ENCODE data around the gene CRYBG1.
A peak's percentile ranks its signal among the peaks of the same experiment; 100 is the strongest.

The CRYBG1 gene

DNA sequence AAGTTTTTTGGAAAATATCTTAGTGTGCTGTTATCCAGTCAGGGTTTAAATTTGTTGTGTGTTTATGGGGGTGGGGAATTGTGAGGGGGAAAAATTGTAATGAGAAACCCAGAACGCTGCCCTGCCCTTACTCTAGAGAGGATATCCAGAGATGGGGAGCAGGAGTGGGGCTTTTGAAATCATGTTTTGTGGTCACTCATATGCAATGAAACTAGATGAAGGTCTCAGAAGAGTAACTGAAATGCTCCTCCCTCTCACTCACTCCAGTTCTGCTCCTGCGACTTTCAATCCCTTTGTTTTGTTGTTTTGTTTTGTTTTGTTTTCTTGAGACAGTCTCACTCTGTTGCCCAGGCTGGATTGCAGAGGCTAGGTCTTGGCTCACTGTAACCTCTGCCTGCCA is 100.0 kb downstream of the CRYBG1 start:
- no peak for DNase-seq

DNA sequence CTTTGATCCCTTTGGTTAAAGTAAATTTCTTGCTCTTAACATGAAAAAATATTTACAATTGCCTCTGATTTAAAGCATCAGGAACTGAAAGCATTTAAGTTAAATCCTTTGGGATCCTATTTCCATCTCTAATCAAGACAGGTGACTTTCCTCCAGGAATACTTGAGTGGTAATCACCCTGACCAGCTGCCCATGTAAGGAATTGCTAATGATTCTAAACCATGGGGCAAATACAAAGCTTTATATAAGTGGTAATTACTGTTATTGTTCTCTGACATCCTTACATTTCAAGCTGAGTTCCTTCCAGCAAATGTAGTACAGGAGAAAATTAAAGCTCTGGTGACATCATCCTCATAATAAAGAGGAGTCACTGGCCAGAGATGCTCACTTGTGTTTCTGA is 100.6 kb downstream of the CRYBG1 start:
- no peak for DNase-seq

DNA sequence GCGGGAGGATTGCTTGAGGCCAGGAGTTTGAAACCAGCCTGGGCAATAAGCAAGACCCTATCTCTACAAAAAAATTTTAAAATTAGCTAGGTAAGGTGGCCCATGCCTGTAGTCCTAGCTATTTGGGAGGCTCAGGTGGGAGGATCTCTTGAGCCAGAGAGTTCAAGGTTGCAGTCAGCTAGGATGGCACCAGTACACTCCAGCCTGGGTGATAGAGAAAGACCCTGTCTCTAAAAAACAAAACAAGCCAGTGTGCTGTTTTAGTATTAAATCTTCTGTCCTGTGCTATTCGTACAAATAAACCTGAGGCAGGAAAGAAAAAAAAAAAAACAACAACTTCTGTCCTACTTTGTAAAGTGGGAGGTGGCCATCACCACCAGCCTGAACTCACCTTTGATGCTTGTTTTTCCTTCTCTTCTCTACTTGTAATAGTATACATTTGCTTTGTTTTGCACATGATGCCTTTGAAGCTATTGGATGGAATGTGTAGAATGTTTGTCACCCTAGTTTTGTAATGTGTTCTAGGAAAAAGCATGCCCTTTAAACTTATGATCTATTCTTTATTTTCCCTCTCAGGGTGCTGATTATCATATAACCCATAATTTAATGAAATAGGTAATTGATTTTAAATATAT is 102.5 kb downstream of the CRYBG1 start:
- DNase-seq: no peak

DNA sequence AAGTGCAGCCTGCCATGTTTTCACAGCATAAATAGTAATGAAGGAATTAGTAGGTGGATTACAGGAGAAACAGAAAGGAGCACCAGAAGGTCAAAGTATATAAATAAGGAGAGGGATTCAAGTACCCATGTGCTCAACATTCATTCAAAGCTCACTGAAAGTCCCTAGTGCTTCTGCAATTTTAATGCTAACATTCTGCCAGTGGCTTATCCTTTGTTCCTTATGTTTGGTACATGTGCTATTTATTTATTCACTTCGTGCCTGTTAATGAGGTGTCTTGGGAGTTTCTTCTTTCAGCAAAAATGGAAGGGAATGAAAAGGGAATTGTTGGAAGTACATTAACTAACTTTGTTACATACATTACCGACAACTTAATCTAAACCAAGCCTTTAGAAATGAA is 105.7 kb downstream of the CRYBG1 start:
- no peak for DNase-seq

DNA sequence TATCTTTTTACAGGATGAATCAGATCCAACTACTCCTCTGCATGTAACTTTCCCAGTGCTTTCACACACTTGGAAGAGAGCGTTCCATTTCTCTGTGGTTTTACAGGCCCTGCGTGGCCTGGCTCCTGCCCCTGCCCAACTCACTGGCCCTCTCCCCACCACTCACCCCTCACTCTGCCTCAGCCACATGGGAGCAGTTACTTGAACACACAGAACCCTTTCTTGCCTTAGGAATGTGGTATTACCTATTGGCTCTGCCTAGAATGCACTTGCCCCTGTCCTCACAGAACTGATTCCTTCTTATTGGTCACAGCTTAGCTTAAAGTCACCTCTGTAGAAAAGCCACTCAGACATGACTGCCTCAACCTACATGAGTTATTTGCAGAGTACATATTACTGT is 108.4 kb downstream of the CRYBG1 start:
- no peak for DNase-seq

DNA sequence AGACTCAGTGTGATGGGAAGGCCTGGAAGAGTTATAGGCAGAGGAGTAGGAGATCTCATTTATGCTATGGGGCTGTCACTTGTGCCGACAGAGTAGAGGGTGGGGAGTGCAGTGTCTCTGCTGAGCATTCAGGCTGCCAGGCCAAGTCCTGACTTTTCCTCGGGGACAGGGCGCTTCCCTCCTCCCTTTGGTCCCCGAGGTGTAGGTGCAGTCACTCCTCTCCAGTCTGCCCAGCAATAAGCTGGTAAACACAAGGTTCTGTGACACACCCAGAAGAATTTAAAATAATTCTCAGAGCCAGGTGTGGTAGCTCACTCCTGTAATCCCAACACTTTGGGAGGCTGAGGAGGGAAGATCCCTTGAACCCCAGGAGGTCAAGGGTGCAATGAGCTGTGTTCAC is 109.4 kb downstream of the CRYBG1 start:
- no peak for DNase-seq

DNA sequence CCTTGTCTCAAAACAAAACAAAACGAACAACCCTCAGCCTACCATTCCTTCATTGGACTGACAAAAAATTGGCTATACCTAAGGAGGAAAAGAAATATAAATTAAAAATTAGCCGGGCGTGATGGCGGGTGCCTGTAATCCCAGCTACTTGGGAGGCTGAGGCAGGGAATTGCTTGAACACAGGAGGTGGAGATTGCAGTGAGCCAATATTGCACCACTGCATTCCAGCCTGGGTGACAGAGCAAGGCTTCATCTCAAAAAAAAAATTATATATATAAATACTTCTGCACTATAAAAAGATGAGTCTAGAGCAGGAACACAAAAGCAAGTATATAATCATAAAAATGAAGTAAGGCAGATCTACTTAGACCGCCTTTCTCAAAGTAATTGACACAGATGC is 109.8 kb downstream of the CRYBG1 start:
- peak; percentile 49 for DNase-seq

DNA sequence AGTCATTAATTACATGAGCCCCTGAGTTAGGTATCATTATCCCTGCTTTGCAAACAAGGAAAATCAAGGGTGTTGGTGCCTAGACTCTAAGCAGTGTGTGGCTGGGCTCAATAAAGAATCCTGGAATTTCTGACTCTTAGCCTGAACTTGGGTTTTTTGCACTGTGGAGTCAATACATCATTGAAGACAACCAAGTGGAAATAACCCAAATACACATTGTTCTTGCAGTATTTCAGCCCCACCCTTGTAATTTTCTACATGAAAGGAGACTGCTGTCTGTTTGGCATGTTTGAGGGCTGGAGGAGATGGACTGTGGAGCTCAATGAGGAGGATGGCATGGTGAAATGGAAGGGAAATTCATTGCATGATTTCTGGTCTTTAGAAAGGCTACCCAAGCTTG is 110.3 kb downstream of the CRYBG1 start:
- no peak for DNase-seq

DNA sequence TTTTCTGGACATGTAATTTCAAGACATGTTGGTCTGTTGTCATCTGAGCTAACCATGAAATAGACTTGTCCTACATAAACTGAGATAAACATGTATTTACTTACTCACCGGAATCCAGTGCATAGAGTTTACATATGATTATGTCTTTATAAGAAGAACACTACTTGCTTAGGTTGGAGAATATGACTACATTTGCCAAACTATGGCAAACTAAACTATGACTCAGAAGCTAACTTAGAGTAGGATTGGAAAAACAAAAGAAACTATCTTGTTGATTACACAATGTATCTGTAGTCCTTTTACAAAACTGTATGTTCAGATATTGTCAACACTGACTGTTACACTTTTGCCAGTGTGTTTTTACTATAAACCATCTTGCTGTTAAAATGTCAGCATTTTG is 113.3 kb downstream of the CRYBG1 start:
- DNase-seq: peak; percentile 55

DNA sequence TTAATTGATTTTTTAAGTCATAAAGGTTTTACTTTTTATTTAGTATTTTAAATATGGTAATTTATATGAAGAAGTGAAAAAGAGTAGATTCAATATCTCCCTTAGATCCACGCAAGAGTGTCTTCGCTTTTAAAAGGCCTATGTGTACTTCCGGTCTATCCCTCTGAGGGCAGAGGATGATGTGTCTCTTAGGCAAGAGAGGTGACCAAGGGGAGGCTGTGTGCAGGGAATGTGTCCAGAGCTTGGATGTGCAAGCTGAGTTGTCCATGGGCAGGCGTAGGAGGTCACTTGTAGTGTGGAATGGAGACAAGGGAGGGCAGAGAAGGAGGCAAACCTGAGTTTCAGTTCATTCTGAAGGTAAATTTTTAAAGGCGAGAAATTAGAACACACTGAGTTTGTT is 113.9 kb downstream of the CRYBG1 start:
- DNase-seq: no peak

DNA sequence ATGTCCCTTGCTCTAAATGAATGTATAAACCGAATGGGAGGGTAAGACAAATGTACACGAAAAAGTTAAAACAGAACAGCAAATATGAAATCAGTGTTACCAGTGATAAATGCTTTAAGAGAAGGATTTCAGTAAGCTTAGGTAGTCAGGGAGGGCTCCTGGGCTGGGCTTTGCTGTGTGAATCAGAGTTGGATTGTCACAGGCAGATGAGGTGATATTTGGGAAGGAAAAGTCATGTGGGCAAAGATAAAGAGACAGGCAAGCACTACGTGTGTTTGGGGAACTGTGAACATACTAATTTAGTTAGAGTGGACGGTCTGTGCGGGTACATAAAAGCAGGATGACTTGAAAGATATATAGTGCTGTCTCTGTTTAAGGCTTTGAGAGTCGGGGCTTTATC is 114.8 kb downstream of the CRYBG1 start:
- no peak for DNase-seq

DNA sequence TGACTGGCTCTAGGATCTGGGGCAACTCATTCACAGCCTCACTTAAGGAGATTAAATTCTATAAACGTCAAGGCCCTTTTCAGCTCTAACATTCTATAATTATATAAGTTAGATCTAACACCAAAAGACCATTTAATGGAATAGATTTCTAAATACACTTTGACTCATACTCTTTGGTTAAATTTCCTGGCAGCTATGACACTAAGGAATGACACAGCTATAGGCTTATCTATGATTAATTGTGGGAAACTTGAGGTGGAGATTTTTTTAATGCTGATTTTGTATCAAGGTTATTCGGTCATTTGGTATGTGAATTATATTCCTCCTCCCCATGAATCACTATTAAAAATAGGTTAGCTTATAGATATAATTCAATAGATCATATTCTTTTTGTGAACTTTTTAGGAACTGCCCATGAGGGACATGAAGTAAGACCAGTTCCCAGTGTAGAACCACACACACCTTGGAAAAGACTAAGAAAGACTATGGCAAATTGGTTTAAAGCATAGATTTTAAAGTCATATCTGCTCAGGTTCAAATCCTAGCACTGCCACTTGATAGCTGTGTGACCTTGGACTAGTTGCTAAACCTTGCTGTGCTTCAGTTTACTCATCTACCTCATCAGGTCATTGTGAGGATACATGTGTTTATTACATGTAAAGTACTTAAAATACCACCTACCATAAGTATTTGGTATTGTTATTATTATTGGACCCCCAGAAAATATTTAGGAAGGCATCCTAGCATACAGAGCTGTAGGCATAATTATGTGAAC is 116.0 kb downstream of the CRYBG1 start:
- peak; percentile 71 for DNase-seq

DNA sequence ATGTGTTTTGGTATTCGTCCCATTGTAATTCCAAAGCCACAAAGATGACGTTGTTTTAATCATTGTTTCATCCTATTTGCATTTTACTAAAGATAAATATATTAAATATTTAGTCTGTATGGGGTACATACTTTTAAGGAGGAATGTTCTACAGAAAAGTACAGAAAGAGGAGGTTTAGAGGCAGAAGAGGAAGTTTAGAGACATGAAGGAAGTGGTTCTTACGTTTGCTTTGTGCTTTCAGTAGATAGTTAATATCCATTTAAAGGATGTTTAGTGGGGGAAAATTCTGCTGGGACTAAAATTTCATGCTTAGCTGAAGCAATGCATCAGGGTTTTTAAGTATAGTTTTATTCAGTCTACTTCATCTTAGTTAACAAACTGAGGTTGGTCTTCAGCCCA is 116.6 kb downstream of the CRYBG1 start:
- peak; percentile 9 for DNase-seq

DNA sequence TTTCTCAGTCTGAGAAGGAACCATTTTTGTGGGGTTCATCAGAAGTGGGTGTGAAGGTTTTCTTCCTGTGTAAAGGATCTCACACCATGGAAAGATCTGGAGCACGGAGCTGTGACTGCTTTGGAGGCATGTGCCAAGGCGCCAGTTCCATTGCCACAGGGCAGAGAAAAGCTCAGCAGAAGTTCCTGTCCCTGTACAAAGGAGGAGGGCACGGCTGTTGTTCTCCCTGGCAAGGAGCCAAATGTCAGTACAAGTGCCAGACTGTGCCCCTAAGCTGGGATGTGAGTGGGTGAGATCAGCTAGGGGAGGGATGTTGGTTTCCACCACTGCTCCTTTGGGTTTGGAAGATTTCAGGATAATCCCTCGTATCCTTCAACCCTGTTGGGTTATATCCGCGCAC is 117.3 kb downstream of the CRYBG1 start:
- DNase-seq: no peak

DNA sequence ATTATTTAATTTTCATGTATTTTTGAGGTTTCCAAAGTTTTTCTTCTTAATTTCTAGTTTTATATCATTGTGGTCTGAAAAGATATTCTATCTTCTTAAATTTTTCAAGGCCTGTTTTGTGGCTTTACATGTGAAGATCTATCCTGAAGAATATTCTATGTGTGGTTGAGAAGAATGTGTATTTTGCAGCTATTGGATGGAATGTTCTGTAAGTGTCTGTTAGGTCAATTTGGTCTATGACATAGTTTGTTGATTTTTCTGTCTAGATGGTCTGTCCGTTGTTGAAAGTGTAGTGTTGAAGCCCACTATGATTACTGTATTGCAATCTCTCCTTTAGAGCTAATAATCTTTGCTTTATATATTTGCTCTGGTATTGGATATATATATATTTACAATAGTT is 125.7 kb downstream of the CRYBG1 start:
- DNase-seq: no peak

DNA sequence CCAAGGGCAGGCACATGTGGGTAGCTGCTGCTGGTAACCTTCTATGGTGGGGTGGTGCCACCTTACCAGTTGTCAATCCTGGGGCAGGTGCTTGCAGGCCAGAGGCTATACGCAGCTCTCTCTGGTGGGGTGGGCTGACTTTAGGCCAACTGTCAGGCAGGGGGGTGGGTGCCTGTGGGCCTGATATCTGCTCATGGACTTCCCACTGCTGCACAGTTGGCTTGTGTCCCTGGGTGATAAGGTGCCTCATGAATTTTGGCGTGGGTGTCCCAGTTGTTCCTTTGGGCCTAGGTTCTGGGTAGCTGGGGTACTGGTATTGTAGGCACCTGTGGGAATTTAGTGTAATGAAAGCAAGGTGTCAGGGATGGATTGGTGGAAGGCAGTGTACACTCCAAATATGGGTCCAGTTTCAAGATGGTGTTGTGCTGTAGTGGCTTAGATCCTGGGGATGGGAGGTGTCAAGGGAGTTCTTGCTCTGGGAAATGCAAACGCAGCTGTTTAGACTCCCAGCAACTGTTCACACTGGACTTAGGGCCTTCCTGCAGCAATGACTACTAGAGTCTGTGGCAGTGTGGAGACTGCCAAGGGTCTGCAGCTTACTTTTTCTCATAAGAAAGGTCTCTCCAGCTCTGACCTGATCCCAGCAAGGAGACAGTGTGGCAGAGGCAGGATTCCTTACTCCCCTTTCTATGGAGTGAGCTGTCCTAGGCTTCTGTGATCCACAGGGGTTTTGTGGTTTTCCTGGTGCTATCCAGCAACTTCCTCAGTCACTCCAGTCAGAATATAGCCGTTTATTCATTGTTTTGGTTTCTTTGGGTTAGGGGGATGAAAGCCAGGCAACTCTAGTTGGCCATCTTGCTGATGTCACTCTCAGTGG is 128.2 kb downstream of the CRYBG1 start:
- peak; percentile 67 for DNase-seq

DNA sequence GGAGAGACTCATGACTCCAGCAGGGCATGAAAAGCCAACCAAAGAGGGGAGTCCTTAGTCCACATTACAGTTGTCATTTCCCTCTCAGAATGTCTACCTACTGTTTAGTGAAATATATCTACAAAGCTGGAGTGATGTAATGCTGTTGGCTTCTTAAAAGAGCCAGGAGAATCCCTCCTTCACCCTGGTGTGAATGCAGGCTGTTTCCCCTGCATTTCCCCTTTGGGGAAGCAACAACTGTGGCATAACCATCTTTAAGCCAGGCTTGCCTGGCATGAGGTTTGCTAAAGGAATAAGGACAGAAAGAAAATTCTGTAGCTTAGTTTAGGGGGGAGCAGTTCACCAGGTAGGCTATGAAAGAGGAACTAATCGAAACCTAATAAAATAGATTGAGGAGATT is 129.5 kb downstream of the CRYBG1 start:
- no peak for DNase-seq

DNA sequence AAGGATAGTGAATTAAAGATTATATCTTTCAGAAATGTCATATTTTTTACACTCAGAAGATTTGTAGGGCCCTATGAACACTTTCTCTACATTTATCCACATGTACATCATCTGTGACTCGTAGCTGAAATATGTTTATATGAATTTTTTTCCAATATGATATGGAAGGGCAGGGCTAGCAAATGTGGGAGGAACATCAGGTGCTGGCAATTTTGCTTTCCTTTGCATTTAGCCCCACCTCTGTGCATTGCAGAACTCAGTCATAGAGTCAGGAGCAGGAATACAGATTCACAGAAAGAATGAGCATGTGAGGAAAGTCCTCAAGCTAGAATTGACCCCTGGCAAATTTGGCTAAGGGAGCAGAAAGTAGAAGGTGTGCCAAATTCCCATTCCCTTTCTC is 129.9 kb downstream of the CRYBG1 start:
- DNase-seq: peak; percentile 27

DNA sequence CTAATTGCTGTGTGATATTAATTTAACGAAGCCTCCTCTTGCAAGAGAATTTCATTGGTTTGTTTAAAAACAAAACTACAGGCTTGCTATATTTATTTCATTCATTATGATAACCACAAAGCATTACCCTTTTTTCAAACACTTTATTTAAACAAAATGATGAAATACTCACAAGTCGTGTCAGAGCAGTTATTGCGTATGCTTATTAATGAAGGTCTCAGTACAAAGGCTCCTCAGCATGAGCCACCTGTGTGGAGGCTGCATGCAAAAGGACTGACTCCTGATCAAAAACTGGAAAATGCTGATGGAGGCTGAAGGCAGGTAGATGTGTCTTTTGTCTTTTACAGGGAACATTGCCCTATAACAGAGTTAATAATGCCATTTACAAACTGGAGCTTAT is 130.5 kb downstream of the CRYBG1 start:
- no peak for DNase-seq

DNA sequence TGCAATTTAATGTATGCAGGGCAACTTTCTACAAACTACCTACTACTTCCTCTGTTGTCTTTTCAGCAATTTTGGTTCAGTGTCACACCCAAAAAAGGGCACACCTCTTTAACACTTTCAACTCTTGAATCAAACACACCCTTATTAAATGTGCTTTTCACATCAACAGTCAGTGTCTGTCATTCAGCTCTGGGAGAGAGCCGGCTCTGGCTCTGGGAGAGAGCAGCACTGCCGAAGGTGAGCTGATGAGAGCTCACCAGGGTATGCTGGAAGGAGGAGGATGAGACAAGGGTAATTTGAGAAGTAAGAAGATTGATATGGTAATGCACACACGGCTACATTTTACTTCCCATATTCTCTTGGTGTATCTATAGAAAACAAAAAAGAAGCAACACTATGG is 134.5 kb downstream of the CRYBG1 start:
- DNase-seq: no peak

DNA sequence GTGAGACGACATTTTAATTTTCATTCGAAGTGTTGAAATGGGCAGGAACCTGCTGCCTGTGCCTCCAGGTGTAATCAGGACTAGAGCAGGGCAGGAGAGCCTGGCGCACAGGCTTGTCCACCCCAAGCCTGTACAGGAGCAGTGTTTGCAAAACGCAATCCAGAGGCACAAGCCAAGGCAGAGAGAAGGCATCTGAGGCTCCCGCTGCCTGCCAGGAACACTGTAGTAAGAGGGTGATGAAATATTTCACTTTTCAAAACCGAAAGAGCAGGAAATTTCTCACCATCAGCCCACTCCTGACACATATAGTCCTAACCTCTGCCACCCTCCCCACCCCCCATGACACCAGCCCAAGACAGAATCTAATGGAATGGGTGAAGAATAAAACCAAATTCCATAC is 136.3 kb downstream of the CRYBG1 start:
- no peak for DNase-seq

DNA sequence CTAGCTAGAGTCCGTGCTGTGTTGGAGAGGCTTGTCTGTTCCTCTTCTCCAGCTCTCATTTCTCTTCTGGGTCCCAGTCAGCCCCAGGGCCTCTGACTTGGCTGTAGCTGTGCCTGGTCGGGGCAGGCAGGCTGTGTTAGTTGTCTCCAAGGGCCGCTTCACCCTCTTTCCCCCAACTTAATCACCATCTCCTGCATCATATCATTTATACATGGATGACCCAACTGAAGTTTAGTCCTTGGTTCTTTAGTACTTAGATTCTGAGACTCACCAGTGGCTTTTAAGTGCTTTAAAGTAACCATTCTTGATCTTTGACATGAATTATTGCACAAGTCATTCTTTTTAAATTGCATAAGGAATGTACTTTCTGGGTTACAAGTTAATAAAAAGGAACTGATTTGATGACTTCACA is 141.4 kb downstream of the CRYBG1 start:
- DNase-seq: no peak

DNA sequence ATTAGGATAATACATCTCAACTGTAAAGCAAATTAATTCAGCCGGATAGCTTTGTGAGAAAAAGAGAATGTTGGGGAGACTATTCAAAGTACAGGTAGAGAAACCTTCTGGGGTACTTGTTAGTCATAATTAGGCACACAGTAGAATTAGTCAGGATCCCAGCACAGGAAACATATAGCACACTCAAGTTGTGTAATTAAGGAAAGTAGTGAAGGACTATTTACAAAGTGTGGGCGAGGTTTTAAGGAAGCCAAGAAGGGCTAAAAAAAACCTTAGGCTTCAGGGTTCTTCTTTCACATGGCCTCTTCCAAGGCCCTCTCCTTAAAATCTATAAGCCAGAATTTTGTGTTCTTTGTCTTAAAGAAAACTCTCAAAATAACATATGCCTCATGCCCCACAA is 142.0 kb downstream of the CRYBG1 start:
- no peak for DNase-seq

DNA sequence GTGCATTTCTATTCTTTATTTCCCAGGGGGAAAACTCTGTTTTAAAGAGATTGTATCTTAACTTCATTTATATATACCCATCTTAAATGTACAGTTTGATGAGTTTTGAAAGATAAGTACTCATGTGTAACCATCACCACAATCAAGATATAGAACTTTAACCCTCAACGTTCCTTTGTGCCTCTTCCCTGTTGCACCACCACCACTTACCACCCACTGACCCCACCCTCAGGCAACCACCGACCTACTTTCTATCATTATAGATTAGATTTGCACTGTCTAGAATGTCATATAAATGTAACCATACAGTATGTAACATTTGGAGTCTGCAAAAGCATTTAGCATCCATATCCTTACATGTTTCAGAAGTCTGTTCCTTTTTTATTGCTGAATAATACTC is 147.8 kb downstream of the CRYBG1 start:
- no peak for DNase-seq
